ENCODE measurements around the gene OR10H1.
"Not testable (repeated sequence)": the region's sequence is repeated elsewhere in the genome, so short reads cannot be mapped to it uniquely, and the experiment has no call there.

OR10H1 gene, protein sequence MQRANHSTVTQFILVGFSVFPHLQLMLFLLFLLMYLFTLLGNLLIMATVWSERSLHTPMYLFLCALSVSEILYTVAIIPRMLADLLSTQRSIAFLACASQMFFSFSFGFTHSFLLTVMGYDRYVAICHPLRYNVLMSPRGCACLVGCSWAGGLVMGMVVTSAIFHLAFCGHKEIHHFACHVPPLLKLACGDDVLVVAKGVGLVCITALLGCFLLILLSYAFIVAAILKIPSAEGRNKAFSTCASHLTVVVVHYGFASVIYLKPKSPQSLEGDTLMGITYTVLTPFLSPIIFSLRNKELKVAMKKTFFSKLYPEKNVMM

GRCh38 chr19:15815306-15815705, at the start of gene OR10H1:
TSS of gene OR10H1 (minus strand) at chr19:15815664. CDS start at chr19:15808037, 7,627 bp downstream.
- DNase-seq (ENCODE audit: low read depth in 2 of 2) = no peak

GRCh38 chr19:15864824-15865223, 49.4 kb upstream of the OR10H1 start:
- DNase-seq (ENCODE audit: low read depth in 2 of 2) = no peak

GRCh38 chr19:15863272-15863671, 47.8 kb upstream of the OR10H1 start:
- no peak for DNase-seq (ENCODE audit: low read depth in 2 of 2)

DNA sequence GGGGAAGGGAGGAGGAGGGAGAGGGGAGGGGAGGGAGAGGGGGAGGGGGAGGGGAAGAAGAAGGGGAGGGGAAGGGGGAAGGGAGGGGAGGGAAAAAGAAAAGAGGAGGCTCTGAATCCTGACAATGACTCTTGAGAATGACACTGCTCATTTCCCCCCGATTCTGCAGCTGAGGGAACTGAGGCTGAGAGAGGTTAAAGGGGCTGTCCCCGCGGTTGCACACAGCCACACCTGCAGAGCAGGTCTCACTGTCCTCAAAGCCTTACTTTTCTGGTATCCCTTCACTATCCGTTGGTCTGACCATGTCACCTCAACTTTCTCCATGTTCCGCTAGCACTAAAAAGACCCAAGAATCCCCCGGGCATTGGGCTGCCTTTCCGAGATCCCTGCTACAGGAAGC, 47.0 kb upstream of the OR10H1 start:
- no peak for DNase-seq (ENCODE audit: low read depth in 2 of 2)

DNA sequence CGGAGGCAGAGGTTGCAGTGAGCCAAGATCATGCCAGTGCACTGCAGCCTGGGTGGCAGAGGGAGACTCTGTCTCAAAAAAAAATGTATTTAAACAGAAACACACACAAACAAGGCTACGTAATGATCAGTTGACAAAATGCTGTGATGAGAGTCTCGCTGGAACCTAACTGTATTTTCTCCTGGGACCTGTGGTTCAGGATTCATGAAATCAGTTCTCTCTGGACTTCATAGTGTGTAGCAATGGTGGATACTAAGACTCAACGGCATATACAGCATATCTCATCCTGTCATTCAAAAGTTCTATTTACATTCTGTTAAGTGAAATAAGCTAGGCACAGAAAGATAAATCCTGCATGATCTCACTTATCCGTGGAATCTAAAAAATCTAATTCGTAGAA, 45.1 kb upstream of the OR10H1 start:
- DNase-seq (ENCODE audit: low read depth in 2 of 2) = no peak

DNA sequence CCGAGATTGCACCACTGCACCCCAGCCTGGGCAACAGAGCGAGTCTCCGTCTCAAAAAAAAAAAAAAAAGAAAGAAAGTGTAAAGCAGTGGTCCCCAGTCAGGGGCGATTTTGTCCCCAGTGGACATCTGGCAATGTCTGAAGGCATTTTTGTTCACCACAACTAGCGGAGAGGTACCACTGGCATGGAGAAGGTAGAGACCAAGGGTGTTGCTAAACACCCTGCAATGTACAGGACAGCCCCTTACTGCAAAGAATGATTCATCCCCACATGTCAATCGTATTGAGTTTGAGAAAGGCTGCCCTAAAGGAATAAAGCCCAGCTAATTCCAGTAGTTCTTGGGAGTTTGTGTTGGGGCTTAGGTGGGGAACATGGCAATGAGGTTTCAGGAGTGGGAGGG, 43.7 kb upstream of the OR10H1 start:
- no peak for DNase-seq (ENCODE audit: low read depth in 2 of 2)

DNA sequence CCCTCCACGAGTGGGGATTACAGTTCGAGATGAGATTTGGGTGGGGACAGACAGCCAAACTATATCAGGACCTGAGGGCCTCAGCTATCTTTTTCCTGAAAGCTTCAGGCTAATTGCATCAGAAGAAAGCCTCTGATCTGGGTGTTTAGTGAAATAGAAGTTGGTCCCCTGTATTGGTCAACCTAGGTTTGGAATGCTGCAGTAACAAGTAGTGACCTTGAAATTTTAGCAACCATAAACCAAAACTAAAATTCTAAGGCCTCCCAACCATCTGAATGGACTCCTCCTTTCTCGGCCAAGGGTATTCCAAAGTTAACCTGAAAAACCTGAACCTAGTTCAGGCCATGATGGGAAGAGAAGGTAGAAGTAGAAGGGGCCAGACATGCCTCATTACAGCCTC, 34.9 kb upstream of the OR10H1 start:
- DNase-seq (ENCODE audit: low read depth in 2 of 2) = no peak

- DNase-seq (ENCODE audit: low read depth in 2 of 2) = no peak
Measured at GRCh38 chr19:15846923-15847322, 31.5 kb upstream of the OR10H1 start.

DNA sequence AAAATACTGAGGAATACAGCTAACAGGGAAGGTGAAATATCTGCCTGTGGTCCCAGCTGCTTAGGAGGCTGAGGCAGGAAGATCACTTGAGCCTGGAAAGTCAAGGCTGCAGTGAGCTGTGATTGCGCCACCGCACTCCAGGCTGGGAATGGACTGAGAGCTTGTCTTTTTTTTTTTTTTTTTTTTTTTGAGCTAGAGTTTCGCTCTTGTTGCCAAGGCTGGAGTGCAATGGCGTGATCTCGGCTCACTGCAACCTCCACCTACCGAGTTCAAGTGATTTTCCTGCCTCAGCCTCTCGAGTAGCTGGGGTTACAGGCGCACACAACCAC, 28.4 kb upstream of the OR10H1 start:
- not testable (repeated sequence) for DNase-seq (ENCODE audit: low read depth in 2 of 2)

DNA sequence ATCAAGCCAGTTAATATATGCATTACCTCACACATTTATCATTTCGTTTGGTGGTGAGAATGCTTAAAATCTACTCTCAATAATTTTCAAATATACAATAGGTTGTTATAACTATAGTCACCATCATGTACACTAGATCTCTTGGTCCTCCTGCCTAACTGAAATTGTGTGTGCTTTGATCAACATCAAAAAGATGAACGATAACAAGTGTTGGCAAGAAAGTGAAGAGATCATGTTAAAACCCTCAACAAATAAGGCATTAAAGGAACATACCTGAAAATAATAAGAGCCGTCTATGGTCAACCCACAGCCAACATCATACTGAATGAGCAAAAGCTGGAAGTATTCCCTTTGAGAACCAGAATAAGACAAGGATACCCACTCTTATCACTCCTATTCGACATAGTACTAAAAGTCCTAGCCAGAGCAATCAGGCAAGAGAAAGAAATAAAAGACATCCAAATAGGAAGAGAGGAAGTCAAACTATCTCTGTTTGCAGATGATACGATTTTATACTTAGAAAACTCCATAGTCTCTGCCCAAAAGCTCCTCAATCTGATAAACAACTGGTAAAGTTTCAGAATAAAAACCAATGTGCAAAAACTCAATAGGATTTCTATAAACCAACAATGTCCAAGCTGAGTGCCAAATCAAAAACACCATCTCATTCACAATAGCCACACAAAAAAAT, 27.9 kb upstream of the OR10H1 start:
- DNase-seq (ENCODE audit: low read depth in 2 of 2) = no peak

GRCh38 chr19:15841875-15842569, 26.6 kb upstream of the OR10H1 start:
- no peak for DNase-seq (ENCODE audit: low read depth in 2 of 2)

- no peak for DNase-seq (ENCODE audit: low read depth in 2 of 2)
Measured at GRCh38 chr19:15840833-15841232, 25.4 kb upstream of the OR10H1 start.

GRCh38 chr19:15839888-15840287, 24.4 kb upstream of the OR10H1 start:
- not testable (repeated sequence) for DNase-seq (ENCODE audit: low read depth in 2 of 2)

DNA sequence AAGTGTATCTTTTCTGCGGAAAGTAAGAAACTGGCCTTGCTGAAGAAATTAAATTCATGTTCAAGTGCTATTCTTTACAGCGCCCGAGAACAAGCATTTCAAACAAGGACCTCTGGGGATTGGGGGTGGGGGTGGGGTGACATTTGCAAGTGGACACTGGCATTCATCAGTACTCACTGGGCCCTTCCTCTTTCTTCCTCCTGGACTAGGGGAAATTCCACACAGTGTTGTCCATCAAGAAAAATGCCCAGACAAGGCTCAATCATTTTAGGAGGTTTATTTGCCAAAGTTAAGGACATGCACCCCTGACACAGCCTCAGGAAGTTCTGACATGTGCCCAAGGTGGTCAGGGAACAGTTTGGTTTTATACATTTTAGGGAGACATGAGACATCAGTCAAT, 22.9 kb upstream of the OR10H1 start:
- DNase-seq (ENCODE audit: low read depth in 2 of 2) = no peak

GRCh38 chr19:15837221-15837731, 21.8 kb upstream of the OR10H1 start:
- DNase-seq (ENCODE audit: low read depth in 2 of 2) = no peak

DNA sequence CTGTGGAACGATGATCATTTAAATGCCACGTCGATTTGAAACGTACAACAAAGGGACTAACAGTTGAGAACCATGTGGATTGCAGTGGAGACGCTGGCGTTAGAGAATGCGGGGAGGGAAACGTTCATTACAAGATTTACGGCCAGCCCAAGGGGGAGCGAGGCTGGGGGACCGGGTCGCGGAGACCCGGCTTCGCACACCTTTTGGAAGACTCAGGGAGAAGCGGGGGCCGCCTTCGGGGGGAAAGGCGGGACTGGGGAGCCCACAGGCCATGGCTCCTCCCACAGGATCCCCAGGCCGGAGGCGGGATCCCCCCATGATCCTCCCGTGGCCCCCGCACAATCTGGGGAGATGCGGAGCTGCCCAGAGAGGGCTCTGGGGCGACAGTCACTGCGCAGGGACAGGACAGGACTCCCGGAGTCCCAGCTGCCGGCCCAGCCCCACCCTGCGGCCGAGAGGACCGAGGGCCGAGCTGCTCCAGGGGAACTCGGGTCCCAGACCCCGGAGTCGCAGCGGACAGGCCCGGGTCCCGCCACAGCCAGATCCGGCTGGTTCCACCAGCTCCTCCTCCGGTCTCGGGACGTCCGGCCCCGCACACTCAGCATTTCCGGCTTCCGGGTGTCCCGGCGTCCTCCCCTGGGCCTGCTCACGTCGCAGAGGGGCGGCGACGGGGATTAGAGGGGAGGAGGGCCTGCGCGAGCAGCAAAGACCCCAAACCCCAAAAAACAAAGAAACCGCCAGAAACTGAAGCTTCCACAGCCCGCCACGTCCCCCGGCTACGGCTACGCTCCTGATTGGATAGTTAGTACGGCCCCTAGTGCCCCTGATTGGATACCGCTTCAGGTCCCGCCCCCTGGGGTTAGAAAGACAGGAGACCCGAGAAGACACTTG, 21.1 kb upstream of the OR10H1 start:
- peak; percentile 82 to 88 for DNase-seq (ENCODE audit: low read depth in 2 of 2)

DNA sequence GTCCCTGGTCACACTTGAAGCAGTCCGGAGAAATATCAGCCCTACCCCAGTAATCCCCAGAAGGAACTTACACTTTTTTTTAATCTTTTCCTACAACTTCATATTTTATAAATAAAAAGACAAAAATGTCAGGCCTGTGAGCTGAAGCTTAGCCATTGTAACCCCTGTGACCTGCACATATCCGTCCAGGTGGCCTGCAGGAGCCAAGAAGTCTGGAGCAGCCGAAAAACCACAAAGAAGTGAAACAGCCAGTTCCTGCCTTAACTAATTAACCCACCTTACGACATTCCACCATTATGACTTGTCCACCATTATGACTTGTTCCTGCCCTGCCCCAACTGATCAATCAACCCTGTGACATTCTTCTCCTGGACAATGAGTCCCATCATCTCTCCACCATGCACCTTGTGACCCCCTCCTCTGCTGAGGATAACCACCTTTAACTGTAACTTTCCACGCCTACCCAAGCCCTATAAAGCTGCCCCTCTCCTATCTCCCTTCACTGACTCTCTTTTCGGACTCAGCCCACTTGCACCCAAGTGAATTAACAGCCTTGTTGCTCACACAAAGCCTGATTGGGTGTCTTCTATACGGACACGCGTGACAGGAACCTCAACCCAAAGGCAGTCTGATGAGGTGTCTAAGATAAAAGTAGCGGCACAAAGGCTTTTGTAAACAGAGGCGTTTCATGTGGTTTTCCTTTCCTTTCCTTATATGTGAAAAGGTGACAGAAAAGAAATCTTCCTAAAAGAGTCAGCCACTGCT, 20.3 kb upstream of the OR10H1 start:
- peak in 1 of 2 donors; percentile 32 for DNase-seq (ENCODE audit: low read depth in 2 of 2)

- DNase-seq (ENCODE audit: low read depth in 2 of 2) = not testable (repeated sequence)
Measured at GRCh38 chr19:15834232-15834631, 18.8 kb upstream of the OR10H1 start.

GRCh38 chr19:15831626-15832025, 16.2 kb upstream of the OR10H1 start:
- DNase-seq (ENCODE audit: low read depth in 2 of 2) = no peak

DNA sequence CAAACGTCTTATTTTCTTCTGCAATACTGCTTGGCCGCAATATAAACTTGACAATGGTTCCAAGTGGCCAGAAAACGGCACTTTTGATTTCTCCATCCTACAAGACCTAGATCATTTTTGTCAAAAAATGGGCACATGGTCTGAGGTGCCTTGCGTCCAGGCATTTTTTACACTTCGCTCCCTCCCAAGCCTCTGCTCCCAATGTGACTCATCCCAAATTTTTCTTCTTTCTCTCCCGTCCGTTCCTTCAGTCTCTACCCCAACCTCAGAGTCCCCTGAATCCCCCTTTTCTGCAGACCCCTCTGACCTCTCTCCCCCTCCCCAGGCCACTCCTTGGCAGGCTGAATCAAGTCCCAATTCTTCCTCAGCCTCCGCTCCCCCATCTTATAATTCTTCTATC, 14.3 kb upstream of the OR10H1 start:
- no peak for DNase-seq (ENCODE audit: low read depth in 2 of 2)

DNA sequence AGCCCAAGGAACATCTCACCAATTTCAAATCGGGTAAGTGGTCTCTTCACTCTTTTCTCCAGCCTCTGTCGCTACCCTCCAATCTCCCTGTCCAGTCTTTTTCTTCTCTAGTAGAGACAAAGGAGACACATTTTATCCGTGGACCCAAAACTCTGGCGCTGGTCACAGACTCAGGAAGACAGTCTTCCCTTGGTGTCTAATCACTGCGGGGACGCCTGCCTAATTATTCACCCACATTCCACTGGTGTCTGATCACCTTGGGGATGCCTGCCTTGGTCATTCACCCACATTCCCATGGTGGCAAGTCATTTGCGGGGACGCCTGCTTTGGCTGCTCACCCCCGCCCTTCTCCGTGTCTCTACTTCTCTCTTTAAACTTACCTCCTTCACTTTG, 13.8 kb upstream of the OR10H1 start:
- no peak for DNase-seq (ENCODE audit: low read depth in 2 of 2)
